HG02571 (cell line): Measurements from ENCODE around the gene ST3GAL2.
A peak's percentile ranks its signal among the peaks of the same experiment; 100 is the strongest.

Experiments used
- ATAC-seq: cut with Tn5 transposase; IDR thresholded peaks from one replicate; pipeline ENCODE4 v1.9.1; 2021; ENCODE audit warnings: mild to moderate bottlenecking, moderate library complexity; ENCODE audit not compliant: unreplicated experiment

ST3GAL2 gene

DNA sequence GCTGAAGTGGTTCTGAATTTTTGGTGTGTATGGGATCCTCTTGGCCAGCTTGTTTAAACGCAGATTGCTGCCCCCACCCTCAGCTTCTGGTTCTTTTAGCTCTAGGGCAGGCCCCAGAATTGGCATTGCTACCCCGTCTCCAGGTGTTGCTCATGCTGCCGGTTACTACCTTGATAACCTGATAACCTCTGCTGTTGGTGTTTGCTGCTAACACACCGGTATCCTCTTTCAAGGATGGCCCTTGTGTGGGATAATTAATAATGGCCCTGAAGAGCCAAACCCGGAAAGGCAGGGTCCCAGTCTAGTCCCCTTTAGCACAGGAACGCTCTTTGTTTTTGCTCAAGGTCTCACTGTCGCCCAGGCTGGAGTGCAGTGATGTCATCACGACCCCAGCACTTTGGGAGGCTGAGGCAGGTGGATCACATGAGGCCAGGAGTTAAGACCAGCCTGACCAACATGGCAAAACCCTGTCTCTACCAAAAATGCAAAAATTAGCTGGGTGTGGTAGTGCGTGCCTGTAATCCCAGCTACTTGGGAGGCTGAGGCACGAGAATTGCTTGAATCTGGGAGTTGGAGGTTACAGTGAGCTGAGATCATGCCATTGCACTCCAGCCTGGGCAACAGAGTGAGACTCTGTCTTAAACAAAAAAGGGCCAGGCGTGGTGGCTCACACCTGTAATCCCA lies 1.3 kb upstream of the ST3GAL2 start:
- ATAC-seq, result no peak

- peak; percentile 1 for ATAC-seq
Measured at GRCh38 chr16:70438585-70438968, 323 bp downstream of the ST3GAL2 start.

GRCh38 chr16:70437582-70438557 lies 1.0 kb downstream of the ST3GAL2 start:
- ATAC-seq, result no peak

- ATAC-seq, result no peak
Measured at GRCh38 chr16:70437017-70437581, 1.8 kb downstream of the ST3GAL2 start.

DNA sequence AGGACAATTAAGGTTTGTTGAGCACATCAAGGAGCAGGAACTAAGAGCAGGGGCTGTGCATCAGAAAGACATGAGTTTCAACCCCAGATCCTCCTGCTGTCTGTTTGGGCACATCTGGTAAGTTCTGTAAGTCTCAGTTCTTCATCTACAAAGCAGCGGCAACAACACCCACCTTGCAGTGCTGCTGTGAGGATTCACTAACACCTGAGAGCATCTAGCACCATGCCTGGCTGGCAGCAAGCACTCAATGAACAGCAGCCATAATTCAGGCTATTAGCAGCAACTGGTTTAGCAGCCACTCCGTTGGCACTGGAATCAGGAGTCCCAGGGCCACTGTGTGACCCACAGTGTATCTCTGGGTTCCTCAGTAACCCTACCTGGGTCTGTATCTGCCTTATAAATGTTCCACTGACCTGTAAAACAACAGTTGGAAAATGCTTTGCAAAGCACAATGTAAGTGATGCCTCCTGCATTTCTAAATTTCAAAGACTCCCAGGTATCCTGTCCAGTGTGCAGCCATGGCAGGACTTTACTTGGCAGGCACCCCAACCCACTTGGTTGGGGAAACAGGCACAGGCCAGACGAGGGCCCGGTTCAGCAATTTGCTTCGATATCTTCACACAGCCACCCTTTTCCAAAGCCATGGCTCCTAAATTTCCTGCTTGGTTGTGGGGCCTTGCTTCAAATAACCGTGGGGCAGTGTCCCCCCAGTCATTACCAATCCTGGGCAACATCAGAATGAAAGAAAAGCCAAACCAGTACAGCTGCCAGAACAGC lies 4.2 kb downstream of the ST3GAL2 start:
- ATAC-seq, result no peak

DNA sequence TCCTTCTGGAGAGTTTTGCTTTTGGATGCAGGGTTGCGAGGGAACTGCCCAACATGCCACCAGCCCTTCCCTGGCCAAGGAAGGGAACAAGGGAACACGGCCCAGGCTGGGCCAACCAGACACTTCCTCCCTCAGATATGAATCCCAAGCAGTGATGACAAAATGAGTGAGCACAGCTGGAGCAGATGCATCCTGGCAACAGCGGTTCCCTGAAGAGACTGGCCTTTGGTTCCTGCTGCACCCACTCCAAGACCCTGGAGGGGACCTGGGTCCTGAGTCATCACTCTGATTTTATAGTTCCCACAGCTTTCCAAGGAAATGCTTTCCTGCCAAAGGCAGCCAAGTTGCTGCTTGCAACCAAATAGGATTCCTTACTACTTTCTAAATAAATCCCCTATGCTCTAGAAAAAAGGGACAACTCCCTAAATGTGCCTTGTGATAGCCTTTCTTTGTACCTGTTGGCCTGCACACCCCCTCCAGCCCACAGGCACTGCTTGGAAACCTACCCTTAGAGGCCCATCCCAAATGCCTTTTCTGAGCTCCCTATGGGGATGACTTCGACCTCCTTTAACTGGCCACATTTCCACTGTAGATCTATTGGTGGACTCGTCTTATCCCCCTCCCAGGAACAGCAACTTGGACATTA lies 5.3 kb downstream of the ST3GAL2 start:
- no peak for ATAC-seq

- ATAC-seq, result no peak
Measured at GRCh38 chr16:70432723-70433457, 6.0 kb downstream of the ST3GAL2 start.

DNA sequence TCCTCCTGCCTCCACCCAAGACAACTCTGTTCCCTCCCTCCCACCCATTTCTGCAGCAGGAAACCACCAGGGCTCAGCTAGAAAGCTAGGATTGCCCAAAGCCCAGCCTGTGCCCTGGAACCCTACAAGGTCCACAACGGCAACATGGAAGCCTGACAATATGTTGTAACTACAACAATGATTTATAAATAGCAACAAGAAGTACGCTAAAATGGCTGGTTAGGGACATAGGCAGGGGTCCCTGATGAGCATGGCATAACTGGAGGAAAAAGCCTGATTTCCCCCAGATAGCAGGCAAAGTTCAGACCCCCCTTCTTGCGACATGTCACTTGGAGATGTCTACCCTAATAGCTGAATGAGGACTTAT lies 6.6 kb downstream of the ST3GAL2 start:
- ATAC-seq, result no peak

GRCh38 chr16:70430667-70431536 lies 8.0 kb downstream of the ST3GAL2 start:
- peak; percentile 41 for ATAC-seq

- peak; percentile 1 for ATAC-seq
Measured at GRCh38 chr16:70429888-70430666, 8.8 kb downstream of the ST3GAL2 start.

- peak; percentile 37 for ATAC-seq
Measured at GRCh38 chr16:70428178-70428998, 10.5 kb downstream of the ST3GAL2 start.

DNA sequence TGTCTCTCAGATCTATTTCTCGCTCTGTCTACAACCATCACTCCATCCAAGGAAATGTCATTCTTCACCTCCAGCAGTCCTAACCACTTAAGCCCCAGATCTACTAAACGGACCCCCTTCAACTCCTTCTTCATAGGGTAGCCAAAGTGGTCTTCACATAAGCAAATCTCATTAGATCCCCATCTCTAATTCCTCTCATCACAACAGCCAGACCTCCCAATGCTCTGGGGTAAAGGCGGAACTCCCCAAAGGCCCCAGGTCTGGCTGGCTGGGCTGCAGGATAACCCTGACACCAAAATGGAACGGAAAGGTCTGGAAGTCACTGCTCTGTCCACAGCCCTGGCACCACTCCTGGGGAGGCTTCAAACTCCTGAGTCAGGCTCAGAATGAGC lies 11.1 kb downstream of the ST3GAL2 start:
- no peak for ATAC-seq

- ATAC-seq, result no peak
Measured at GRCh38 chr16:70422543-70422942, 16.4 kb downstream of the ST3GAL2 start.

- no peak for ATAC-seq
Measured at GRCh38 chr16:70421473-70422311, 17.2 kb downstream of the ST3GAL2 start.

DNA sequence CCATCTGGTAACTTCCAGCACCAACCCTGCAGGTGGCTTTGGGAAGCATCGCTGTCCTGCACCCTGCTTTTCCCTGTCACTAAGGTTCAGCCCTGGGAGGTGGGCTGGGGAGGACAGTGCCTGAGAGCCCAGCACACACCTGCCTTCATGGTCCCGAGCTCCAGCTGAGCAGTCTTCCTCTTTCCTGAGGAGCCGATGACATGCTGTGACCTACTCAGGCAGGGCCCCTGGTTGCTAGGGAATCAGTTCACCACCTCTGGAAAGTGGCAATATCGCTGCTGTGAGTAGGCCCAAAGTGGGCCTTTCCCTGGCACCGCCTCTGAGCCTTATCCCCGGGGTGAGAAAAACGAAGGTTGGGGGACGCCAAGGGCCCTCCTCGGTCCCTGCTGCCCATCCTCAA lies 17.9 kb downstream of the ST3GAL2 start:
- no peak for ATAC-seq
